HL-60 (cell line): ENCODE data around the gene PTTG1IP.

Source experiments
- CTCF ChIP-seq: IDR thresholded peaks from one replicate; pipeline ENCODE4 v1.5.1; 2011; ENCODE audit warnings: low read length, control low read depth, inconsistent platforms; ENCODE audit not compliant: insufficient read depth
- GABPA ChIP-seq: IDR thresholded peaks from 2 replicates; pipeline ENCODE4 v1.6.1; 2012; ENCODE audit warnings: low read depth
- POLR2AphosphoS5 ChIP-seq: IDR thresholded peaks from 2 replicates; pipeline ENCODE4 v1.6.1; 2012; ENCODE audit warnings: low read depth
- REST ChIP-seq: IDR thresholded peaks from 2 replicates; pipeline ENCODE4 v1.6.1; 2012; ENCODE audit warnings: low read depth; ENCODE audit not compliant: insufficient replicate concordance
- SPI1 ChIP-seq: IDR thresholded peaks from 2 replicates; pipeline ENCODE4 v1.6.1; 2012; ENCODE audit warnings: low read depth, mild to moderate bottlenecking, borderline replicate concordance

- no peak for TF ChIP-seq POLR2AphosphoS5
- no peak for TF ChIP-seq CTCF
- no peak for TF ChIP-seq GABPA
- TF ChIP-seq REST: no peak
- TF ChIP-seq SPI1: no peak
Observed at GRCh38 chr21:44810779-44811178, 62.7 kb downstream of the PTTG1IP start.
